Non-pigmented ciliary epithelial cell (primary cell): Measurements from ENCODE around the gene TEAD4.
"Not testable (repeated sequence)": the region's sequence is repeated elsewhere in the genome, so short reads cannot be mapped to it uniquely, and the experiment has no call there.

Source experiments
- DNase-seq: peaks from one replicate; pipeline ENCODE4 v3.0.0-alpha.2; 2010; ENCODE audit warnings: low read depth

Gene TEAD4

GRCh38 chr12:3048540-3048939 lies 89.3 kb downstream of the TEAD4 start:
- no peak for DNase-seq

GRCh38 chr12:3049176-3049575 lies 90.0 kb downstream of the TEAD4 start:
- no peak for DNase-seq

GRCh38 chr12:3049611-3050249 lies 90.5 kb downstream of the TEAD4 start:
- no peak for DNase-seq

GRCh38 chr12:3054374-3054773 lies 95.2 kb downstream of the TEAD4 start:
- DNase-seq = no peak

- no peak for DNase-seq
Measured at GRCh38 chr12:3055026-3055703, 96.0 kb downstream of the TEAD4 start.

- no peak for DNase-seq
Measured at GRCh38 chr12:3055704-3056467, 96.7 kb downstream of the TEAD4 start.

GRCh38 chr12:3061059-3061458 lies 101.9 kb downstream of the TEAD4 start:
- no peak for DNase-seq

GRCh38 chr12:3061501-3062215 lies 102.5 kb downstream of the TEAD4 start:
- DNase-seq = no peak

- no peak for DNase-seq
Measured at GRCh38 chr12:3065300-3065699, 106.1 kb downstream of the TEAD4 start.

GRCh38 chr12:3065846-3066245 lies 106.6 kb downstream of the TEAD4 start:
- DNase-seq = not testable (repeated sequence)

- DNase-seq = no peak
Measured at GRCh38 chr12:3069714-3070113, 110.5 kb downstream of the TEAD4 start.

- no peak for DNase-seq
Measured at GRCh38 chr12:3071107-3071506, 111.9 kb downstream of the TEAD4 start.

GRCh38 chr12:3071710-3072109 lies 112.5 kb downstream of the TEAD4 start:
- no peak for DNase-seq

GRCh38 chr12:3073438-3074250 lies 114.4 kb downstream of the TEAD4 start:
- DNase-seq = peak; percentile 63

GRCh38 chr12:3075315-3075714 lies 116.1 kb downstream of the TEAD4 start:
- DNase-seq = no peak

GRCh38 chr12:3076730-3077571 lies 117.8 kb downstream of the TEAD4 start, which contains the start of gene TSPAN9:
Gene TSPAN9 (plus strand): TSS chr12:3077379. CDS start chr12:3201194, 123,815 bp downstream.
- no peak for DNase-seq

GRCh38 chr12:3077572-3078081 lies 118.4 kb downstream of the TEAD4 start:
- DNase-seq = no peak

- DNase-seq = no peak
Measured at GRCh38 chr12:3078086-3078820, 119.1 kb downstream of the TEAD4 start.

- DNase-seq = no peak
Measured at GRCh38 chr12:3081091-3081490, 121.9 kb downstream of the TEAD4 start.

GRCh38 chr12:3081886-3082285 lies 122.7 kb downstream of the TEAD4 start:
- no peak for DNase-seq
